ENCODE measurements around the gene LUZP1. TPM values are rescaled to one million over a fixed set of nuclear protein-coding genes. Genes with fewer than 3 reads are reported as not detected.

Gene LUZP1
- total RNA-seq, 2 donors from 2014 or later, result 11.9 to 16.3 TPM

DNA sequence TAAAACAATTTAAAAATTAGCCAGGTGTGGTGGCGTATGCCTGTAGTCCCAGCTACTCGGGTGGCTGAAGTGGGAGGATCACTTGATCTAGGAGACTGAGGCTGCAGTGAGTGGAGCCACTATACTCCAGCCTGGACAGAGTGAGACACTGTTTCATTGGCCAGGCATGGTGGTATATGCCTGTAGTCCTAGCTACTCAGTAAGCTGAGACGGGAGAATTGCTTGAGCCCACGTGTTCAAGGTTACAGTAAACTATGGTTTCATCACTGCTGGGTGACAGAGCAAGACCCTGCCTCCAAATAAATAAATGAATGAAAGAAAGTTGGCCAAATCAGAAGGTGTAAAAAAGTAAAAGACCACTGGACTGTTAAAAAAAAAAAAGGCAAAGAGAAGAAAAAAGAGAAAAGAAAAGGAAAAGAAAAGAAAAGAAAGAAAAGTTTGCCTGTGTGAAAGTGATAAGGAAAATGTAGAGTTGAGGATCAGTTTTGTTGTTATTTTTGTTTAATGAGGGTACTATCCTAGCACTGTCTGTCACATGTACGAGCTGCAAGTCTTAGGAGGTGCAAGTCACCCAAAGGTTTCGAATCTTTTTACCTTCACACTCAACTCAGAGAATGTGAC lies 52.3 kb downstream of the LUZP1 start:
- H3K27ac Mint-ChIP-seq, result peak overlapping the region; percentile 37
- peaks cover 77% of the 10 kb centered on the region for H3K4me1 Mint-ChIP-seq (ENCODE audit: low read depth)
- H3K36me3 Mint-ChIP-seq (ENCODE audit: insufficient read depth in 2 of 2), result peaks cover 0 to 3% of the 10 kb centered on the region in 2 donors
- no peak overlapping the region for H3K4me3 Mint-ChIP-seq
- H3K9me3 Mint-ChIP-seq, result no peaks in the 10 kb centered on the region
- ATAC-seq (replicated peaks in 1 of 2) (no peak), DNase-seq (no peak)
- no peaks in the 10 kb centered on the region for H3K27me3 Mint-ChIP-seq (ENCODE audit: low read depth)

DNA sequence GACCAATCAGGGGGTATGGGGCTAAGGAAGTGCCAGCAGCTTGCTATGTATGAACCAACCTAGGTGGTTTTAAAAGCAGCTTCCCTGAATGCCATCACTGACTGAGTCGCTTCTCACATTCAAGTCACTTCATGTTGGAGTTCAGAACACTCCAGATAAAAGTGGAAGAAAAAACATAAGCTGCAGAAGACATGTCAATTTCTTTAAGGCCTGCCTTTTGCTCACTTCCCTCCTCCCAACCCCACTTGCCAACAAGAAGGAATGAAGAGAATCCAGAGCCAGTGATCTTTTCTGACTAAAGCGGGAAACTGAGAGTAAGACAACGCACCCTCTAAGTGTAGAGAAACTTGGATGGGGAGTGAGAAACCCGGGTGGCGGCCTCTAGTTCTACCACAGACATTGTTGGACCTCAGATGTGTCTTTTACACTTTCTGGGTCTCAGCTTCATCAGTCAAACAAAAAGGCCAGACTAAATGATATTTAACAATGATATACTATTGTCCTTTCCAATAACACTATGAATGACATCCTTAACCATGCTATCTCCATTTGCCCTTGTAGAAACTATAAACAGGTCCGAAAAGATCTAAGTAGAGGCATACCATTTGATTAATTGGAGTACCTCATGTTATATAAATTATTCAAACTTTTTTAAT lies 54.1 kb downstream of the LUZP1 start:
- Mint-ChIP-seq H3K27me3 (ENCODE audit: low read depth) (no peaks in the 10 kb centered on the region), H3K27ac (peak overlapping the region; percentile 42), H3K4me1 (ENCODE audit: low read depth) (peaks cover 78% of the 10 kb centered on the region), H3K36me3 (ENCODE audit: insufficient read depth in 2 of 2) (peaks cover 0 to 3% of the 10 kb centered on the region in 2 donors), H3K4me3 (no peak overlapping the region), H3K9me3 (no peaks in the 10 kb centered on the region)
- no peak for DNase-seq
- ATAC-seq (replicated peaks in 1 of 2), result no peak

DNA sequence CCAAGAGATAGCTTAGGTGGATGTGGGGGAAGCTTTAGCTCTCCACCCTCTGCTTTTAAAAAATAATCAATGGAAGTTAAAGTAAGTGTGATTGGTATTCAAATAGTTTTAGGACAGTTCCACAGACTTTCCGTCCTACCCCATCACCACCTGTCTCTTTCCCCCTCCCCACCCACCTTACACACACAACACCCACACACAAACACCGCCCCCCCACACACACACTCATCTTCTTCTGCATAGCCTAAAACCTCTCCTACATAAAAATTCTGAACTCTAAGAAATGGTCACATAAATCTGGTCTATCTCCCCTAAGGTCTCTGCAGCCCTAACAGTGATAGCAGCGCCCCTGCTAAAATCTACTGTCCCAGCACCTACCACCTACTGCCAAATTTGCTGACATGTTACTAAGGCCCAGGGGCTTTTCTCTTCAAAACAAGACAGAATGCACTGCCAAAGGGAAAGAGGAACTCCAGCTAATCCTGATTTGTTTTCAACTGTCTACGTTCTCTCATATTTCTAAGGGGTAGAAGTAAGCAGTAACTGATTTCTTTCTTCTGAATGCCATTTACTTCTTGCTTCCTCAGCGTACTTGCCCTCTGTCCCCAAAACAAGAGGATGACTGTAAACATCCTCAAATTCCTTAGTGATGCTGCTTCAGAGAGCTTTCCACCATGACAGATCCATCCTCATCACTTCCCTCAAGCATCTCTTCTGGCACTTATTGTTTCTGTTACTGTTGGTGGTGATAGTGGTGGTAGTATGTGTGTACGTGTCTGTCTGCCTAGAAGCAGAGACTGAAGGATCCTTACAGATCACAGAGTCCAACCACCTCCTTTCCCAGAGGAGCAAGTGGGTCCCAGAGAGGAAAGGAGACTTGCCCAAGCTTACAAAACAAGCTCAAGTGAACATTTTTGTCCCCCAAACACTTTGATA lies 56.8 kb downstream of the LUZP1 start:
- Mint-ChIP-seq H3K27me3 (ENCODE audit: low read depth) (no peaks in the 10 kb centered on the region), H3K9me3 (no peaks in the 10 kb centered on the region), H3K27ac (peak overlapping the region; percentile 36), H3K4me3 (peak overlapping the region; percentile 5 to 67), H3K4me1 (ENCODE audit: low read depth) (peaks cover 73% of the 10 kb centered on the region), H3K36me3 (ENCODE audit: insufficient read depth in 2 of 2) (peaks cover 1 to 3% of the 10 kb centered on the region in 2 donors)
- no peak for ATAC-seq (replicated peaks in 1 of 2)
- DNase-seq, result no peak

DNA sequence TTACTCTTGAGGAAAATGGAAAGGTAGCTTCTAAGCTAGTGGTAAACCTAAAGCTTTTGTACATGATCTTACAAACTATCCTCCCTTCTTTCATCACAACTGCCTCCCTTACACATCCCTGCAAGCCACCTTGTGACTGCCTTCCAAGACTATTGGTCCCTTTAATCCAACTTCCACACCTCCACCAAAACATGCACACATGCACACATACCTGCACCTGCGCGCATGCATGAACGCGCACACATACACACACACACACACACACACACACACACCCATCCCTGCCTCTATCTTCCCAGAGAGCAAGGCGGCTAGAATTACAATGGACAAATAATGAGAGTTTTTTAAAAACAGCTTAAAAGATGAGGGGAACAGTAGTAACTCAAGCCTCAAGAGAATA lies 58.3 kb downstream of the LUZP1 start:
- H3K4me3 Mint-ChIP-seq, result peak overlapping the region; percentile 33 to 48
- H3K9me3 Mint-ChIP-seq, result no peaks in the 10 kb centered on the region
- H3K27ac Mint-ChIP-seq, result peak overlapping the region; percentile 90
- no peaks in the 10 kb centered on the region for H3K27me3 Mint-ChIP-seq (ENCODE audit: low read depth)
- peaks cover 1 to 3% of the 10 kb centered on the region in 2 donors for H3K36me3 Mint-ChIP-seq (ENCODE audit: insufficient read depth in 2 of 2)
- DNase-seq (no peak), ATAC-seq (replicated peaks in 1 of 2) (no peak)
- peaks cover 70% of the 10 kb centered on the region for H3K4me1 Mint-ChIP-seq (ENCODE audit: low read depth)

DNA sequence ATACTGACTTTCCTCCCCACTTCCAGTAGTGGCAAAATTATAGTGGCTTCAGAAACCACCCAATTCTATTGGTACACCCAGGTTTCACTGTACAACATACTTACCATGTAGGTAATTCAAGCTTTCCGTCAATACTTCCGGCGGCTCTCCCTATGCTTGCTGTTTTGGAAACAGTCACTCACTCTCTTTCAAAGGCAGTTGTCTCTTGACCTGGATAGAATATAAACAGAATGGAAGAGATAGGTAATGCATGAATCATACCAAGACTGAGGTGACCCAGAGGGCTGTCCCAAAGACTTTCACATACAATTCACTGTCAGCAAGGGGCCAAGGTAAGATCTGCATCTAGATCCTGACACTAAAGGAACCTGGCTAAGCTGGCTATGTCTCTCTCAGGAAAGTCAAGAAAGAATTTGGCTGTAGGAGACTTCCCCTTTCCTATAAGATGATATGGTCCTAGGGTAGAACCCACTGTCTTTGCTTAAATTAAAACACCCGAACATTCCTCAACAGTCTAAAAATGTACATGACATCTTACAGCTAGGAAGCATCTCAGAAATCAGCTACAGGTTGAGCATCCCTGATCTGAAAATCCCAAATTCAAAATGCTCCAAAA lies 59.6 kb downstream of the LUZP1 start:
- H3K9me3 Mint-ChIP-seq, result no peaks in the 10 kb centered on the region
- DNase-seq (peak; percentile 25 to 53), ATAC-seq (replicated peaks in 1 of 2) (peak; percentile 71 to 73)
- H3K36me3 Mint-ChIP-seq (ENCODE audit: insufficient read depth in 2 of 2), result peaks cover 4 to 5% of the 10 kb centered on the region in 2 donors
- H3K4me1 Mint-ChIP-seq (ENCODE audit: low read depth), result peaks cover 71% of the 10 kb centered on the region
- peak overlapping the region; percentile 61 for H3K27ac Mint-ChIP-seq
- peak overlapping the region; percentile 4 to 24 for H3K4me3 Mint-ChIP-seq
- H3K27me3 Mint-ChIP-seq (ENCODE audit: low read depth), result no peaks in the 10 kb centered on the region

DNA sequence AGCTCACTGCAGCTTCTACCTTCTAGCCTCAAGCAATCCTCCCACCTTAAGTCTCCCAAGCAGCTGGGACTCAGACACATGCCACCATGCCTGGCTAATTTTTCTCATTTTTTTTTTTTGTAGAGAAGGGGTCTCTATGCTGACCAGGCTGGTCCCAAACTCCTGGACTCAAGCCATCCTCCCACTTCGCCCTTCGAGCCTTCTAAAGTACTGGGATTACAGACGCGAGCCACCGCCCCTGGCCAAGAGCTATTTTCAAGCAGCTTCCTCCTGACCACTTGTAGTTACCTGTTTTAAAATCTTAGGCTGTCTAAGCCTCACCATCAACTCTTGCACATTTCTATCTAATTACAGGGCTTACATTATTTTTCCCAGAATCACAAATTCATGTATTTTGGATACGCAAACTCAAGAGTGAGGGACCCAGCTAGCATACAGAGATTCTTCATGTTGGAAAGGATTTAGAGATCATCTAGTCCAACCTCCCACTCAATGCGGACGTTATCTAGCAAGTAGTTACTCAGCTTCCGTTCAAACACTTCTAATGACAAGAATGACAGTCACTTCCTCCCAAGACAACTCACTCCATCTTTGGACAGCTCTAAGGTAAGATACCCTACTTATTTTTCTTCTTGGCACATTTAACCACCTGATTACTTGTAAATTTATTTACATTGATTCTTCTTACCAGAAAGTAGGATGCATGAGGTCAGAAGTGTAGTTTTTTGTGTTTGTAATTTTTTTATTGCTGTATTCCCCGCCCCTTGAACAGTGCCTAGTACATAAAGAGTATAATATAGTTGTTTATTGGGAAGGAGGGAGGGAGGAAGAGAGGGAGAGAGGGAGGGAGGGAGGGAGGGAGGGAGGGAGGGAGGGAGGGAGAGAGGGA lies 65.4 kb downstream of the LUZP1 start:
- no peaks in the 10 kb centered on the region for H3K27me3 Mint-ChIP-seq (ENCODE audit: low read depth)
- H3K9me3 Mint-ChIP-seq, result no peaks in the 10 kb centered on the region
- H3K4me1 Mint-ChIP-seq (ENCODE audit: low read depth), result peaks cover 61% of the 10 kb centered on the region
- peak overlapping the region; percentile 95 for H3K27ac Mint-ChIP-seq
- ATAC-seq (replicated peaks in 1 of 2), result peak; percentile 79 to 87
- DNase-seq, result peak; percentile 46 to 57
- peak overlapping the region; percentile 78 to 90 for H3K4me3 Mint-ChIP-seq
- peaks cover 3 to 5% of the 10 kb centered on the region in 2 donors for H3K36me3 Mint-ChIP-seq (ENCODE audit: insufficient read depth in 2 of 2)

DNA sequence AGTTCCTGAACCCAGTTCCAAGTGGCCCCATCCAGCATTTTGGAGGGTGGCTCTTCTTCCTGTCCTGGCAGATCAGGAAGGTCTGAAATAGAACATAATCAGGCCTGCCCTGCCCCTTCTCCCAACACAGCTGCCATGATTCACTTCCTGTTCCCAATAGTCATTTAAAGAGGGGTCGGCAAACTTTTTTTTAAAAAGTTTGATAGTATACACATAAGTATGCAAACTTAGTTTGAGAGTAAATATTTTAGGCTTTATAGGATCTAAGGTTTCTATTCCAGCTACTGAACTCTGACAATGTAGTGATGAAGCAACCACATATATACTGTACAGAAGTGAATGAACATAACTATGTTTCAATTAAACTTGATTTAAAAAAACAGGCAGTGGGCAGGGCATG lies 66.4 kb downstream of the LUZP1 start:
- Mint-ChIP-seq H3K27me3 (ENCODE audit: low read depth) (no peaks in the 10 kb centered on the region), H3K4me3 (peak overlapping the region in 1 of 2 donors; percentile 52), H3K9me3 (no peaks in the 10 kb centered on the region), H3K36me3 (ENCODE audit: insufficient read depth in 2 of 2) (peaks cover 3 to 5% of the 10 kb centered on the region in 2 donors), H3K4me1 (ENCODE audit: low read depth) (peaks cover 61% of the 10 kb centered on the region), H3K27ac (peak overlapping the region; percentile 30)
- ATAC-seq (replicated peaks in 1 of 2) (peak in 1 of 2 donors; percentile 9), DNase-seq (no peak)

DNA sequence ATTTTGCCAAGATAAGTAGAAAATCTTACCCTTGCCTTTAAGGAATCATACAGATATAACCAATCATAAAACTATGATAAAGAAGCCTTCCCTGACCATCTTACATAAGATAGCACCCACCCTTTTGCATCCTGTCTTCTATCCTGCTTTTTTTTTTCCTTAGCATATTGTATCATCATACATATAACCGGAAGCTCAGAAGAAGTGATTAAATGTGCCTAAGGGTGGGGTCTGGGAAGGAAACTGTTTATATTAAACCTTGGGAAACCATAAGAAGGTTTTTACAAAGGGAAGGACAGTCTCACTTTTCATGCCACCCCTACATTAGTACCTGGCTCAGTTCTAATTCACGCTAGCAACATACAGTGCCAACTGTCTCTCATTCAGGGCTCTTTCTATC lies 66.8 kb downstream of the LUZP1 start:
- Mint-ChIP-seq H3K4me3 (peak overlapping the region in 1 of 2 donors; percentile 52), H3K4me1 (ENCODE audit: low read depth) (peaks cover 59% of the 10 kb centered on the region), H3K27ac (no peak overlapping the region), H3K36me3 (ENCODE audit: insufficient read depth in 2 of 2) (peaks cover 3 to 5% of the 10 kb centered on the region in 2 donors), H3K27me3 (ENCODE audit: low read depth) (no peaks in the 10 kb centered on the region), H3K9me3 (no peaks in the 10 kb centered on the region)
- ATAC-seq (replicated peaks in 1 of 2), result no peak
- DNase-seq, result no peak

DNA sequence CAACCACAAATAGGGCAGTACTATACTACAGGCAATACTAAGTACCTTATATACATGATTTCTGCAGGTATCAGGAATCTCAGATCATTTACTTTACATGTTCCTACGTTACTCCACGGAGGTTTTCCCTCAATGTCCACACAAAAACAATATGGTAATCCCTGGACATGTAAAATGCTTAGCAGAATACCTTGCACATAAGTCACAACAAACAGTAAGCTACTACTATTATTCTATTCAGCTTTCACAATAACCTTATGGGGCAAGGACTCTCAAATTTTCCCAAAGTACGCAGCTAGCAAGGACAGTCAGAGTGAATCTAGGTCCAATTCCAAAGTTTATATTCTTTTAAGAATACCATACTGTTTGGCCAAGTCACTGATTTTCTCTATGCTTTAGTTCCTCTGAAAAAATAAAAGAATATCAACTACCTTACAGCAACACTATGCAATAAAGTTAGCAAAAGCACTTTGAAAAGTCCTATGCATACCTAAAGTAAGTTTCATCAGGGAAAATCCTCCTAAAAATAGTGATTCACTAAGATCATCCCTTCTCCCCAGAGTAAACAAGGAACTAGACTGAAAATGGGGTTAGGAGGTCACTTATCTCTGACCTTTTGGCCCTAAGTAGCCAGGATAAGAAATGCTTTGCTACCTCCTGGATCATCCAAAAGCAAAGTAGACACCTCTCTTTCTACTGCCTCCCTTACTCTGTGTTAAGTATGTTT lies 67.4 kb downstream of the LUZP1 start:
- Mint-ChIP-seq H3K4me1 (ENCODE audit: low read depth) (peaks cover 55% of the 10 kb centered on the region), H3K27ac (no peak overlapping the region), H3K4me3 (peak overlapping the region in 1 of 2 donors; percentile 18), H3K27me3 (ENCODE audit: low read depth) (no peaks in the 10 kb centered on the region), H3K36me3 (ENCODE audit: insufficient read depth in 2 of 2) (peaks cover 3 to 5% of the 10 kb centered on the region in 2 donors), H3K9me3 (no peaks in the 10 kb centered on the region)
- ATAC-seq (replicated peaks in 1 of 2), result no peak
- no peak for DNase-seq

DNA sequence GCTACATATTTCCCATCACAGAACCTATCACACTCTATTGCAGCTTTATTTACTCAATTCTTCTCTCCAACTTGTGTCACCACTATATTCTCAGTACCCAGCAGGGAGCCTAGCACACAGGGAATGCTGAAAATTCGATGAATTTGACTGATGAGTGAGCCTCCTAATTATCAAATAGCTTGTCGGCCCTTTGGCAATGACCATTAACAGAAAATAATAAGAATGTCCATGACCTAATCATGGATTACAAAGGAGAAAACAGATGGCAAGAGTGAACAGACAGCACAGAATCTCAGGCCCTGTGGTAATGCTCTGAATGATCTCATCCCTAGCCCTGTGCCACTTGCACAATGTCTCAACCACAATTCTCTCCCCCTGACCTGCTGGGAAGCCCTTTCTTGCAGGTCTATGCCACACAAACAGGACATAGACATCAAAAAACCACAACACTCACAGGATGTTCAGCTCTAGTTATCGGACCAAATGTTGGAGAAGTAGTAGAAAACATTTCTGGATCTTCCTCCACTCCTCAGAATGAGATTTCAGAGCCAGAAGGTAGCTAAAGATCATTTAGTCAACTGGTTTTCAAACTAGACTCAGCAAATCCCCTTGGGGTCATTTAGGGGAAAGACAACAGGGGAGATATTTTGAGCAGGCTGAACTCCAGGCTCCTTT lies 68.4 kb downstream of the LUZP1 start:
- H3K9me3 Mint-ChIP-seq, result no peaks in the 10 kb centered on the region
- DNase-seq (peak; percentile 60 to 68), ATAC-seq (replicated peaks in 1 of 2) (peak; percentile 85 to 89)
- no peaks in the 10 kb centered on the region for H3K27me3 Mint-ChIP-seq (ENCODE audit: low read depth)
- H3K4me3 Mint-ChIP-seq, result peak overlapping the region; percentile 63 to 69
- H3K36me3 Mint-ChIP-seq (ENCODE audit: insufficient read depth in 2 of 2), result peaks cover 3 to 5% of the 10 kb centered on the region in 2 donors
- peak overlapping the region; percentile 80 for H3K27ac Mint-ChIP-seq
- peaks cover 55% of the 10 kb centered on the region for H3K4me1 Mint-ChIP-seq (ENCODE audit: low read depth)

DNA sequence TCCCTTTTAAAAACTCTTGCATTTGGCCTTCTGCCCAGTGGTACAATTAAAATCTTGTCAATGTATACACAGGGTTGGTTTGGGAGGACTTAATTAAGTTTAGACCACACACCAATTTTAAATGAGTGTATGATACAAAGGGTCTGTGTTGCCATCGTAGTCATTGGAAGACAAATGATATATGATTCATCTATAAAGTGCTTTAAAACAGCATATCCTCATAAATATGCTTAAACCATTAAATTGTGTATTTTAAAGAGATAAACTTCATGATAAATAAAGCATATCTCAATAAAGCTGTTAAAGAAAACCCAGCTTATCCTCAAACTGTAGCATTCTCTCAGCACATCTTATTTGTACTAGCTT lies 69.5 kb downstream of the LUZP1 start:
- H3K27me3 Mint-ChIP-seq (ENCODE audit: low read depth), result no peaks in the 10 kb centered on the region
- peaks cover 1% of the 10 kb centered on the region in 2 donors for H3K36me3 Mint-ChIP-seq (ENCODE audit: insufficient read depth in 2 of 2)
- DNase-seq (no peak), ATAC-seq (replicated peaks in 1 of 2) (no peak)
- peaks cover 46% of the 10 kb centered on the region for H3K4me1 Mint-ChIP-seq (ENCODE audit: low read depth)
- peak overlapping the region; percentile 0 for H3K27ac Mint-ChIP-seq
- peak overlapping the region in 1 of 2 donors; percentile 14 for H3K4me3 Mint-ChIP-seq
- no peaks in the 10 kb centered on the region for H3K9me3 Mint-ChIP-seq
